BLaER1 (cell line): Measurements from ENCODE around the gene RHNO1.

Source experiments
- H3K27ac ChIP-seq: shearing (Covaris generic); formaldehyde crosslinking; 2 replicates; pipeline ENCODE4 v1.8.1; 2022
- H3K27me3 ChIP-seq: shearing (Covaris generic); formaldehyde crosslinking; 2 replicates; pipeline ENCODE4 v1.8.1; 2022
- H3K36me3 ChIP-seq: shearing (Covaris generic); formaldehyde crosslinking; 2 replicates; pipeline ENCODE4 v1.8.1; 2022
- H3K4me1 ChIP-seq: shearing (Covaris generic); formaldehyde crosslinking; 2 replicates; pipeline ENCODE4 v1.8.1; 2022
- H3K4me2 ChIP-seq: shearing (Covaris generic); formaldehyde crosslinking; 2 replicates; pipeline ENCODE4 v1.8.1; 2022
- H3K4me3 ChIP-seq: shearing (Covaris generic); formaldehyde crosslinking; 2 replicates; pipeline ENCODE4 v1.8.1; 2022
- H3K9ac ChIP-seq: shearing (Covaris generic); formaldehyde crosslinking; 2 replicates; pipeline ENCODE4 v1.8.1; 2022
- H3K9me3 ChIP-seq: shearing (Covaris generic); formaldehyde crosslinking; 2 replicates; pipeline ENCODE4 v1.8.1; 2022
- H4K20me1 ChIP-seq: shearing (Covaris generic); formaldehyde crosslinking; 2 replicates; pipeline ENCODE4 v1.8.1; 2022
- Cebpa-rat ChIP-seq: shearing (Covaris generic); IDR thresholded peaks from 2 replicates; pipeline ENCODE4 v1.8.1; 2022

Gene RHNO1

DNA sequence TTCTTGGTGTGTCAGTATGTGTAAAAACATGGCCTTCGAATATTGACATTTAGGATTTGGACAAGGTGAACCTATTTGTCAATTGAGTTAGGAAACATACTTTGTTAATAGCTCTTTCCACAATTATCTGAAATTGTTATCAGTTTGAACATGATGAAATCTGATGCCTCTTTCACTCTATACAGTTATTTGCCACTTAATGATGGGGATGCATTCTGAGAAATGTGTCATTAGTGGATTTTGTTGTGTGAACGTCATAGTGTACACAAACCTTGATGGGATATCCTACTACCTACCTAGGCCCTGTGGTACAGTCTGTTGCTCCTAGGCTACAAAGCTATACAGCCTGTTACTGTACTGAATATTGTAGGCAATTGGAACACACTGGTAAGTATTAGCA is 18.5 kb downstream of the RHNO1 start:
- H4K20me1 ChIP-seq = no peaks in the 10 kb centered on the region
- H3K4me2 ChIP-seq = no peak overlapping the region
- TF ChIP-seq Cebpa-rat = no peak
- H3K27ac ChIP-seq = no peak overlapping the region
- H3K36me3 ChIP-seq = no peaks in the 10 kb centered on the region
- no peak overlapping the region for H3K9ac ChIP-seq
- H3K27me3 ChIP-seq = no peaks in the 10 kb centered on the region
- no peaks in the 10 kb centered on the region for H3K9me3 ChIP-seq
- H3K4me3 ChIP-seq = no peak overlapping the region
- peaks cover 13% of the 10 kb centered on the region for H3K4me1 ChIP-seq

DNA sequence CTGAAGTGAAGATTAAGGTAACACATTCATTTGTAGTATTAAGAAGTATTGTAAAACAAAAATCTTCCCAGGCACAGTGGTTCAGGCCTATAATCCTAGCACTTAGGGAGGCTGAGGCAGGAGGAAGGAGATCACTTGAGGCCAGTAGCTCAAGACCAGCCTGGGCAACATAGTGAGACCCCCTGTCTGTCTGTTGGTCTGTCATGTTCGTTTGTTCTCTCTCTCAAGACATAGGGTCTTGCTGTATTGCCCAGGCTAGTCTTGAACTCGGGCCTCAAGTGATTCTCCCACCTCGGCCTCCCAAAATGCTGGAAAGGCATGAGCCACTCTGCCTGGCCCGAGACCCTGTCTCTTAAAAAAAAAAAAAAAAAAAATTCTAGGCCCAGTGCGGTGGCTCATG is 20.4 kb downstream of the RHNO1 start:
- Histone ChIP-seq H3K27ac (no peak overlapping the region), H3K36me3 (no peaks in the 10 kb centered on the region), H4K20me1 (no peaks in the 10 kb centered on the region; the same call in 1 of the 2 replicates), H3K27me3 (no peaks in the 10 kb centered on the region), H3K4me3 (no peak overlapping the region), H3K9ac (no peak overlapping the region), H3K4me1 (0 out of 2 replicates have a peak, but pooled peaks cover 1% of the 10 kb centered on the region), H3K4me2 (no peak overlapping the region), H3K9me3 (no peaks in the 10 kb centered on the region)
- no peak for TF ChIP-seq Cebpa-rat

DNA sequence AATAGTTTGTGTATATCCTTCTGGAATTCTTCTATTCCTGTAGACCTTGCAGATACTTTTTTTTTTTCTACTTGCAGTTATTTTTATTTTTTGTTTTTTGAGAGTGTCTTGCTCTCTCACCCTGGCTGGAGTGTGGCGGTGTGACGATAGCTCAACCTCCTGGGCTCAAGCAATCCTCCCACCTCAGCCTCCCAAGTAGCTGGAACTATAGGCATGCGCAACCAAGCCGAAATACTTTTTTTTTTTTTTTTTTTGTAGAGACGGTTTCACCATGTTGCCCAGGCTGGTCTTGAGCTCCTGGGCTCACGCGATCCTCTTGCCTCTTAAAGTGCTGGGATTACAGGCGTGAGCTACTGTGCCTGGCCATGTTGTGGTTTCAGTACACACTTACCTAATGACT is 23.6 kb downstream of the RHNO1 start:
- Histone ChIP-seq H4K20me1 (no peaks in the 10 kb centered on the region; the same call in 1 of the 2 replicates), H3K9me3 (no peaks in the 10 kb centered on the region), H3K9ac (no peak overlapping the region), H3K4me3 (no peak overlapping the region), H3K4me1 (peaks cover 11% of the 10 kb centered on the region), H3K27ac (no peak overlapping the region), H3K36me3 (no peaks in the 10 kb centered on the region), H3K27me3 (no peaks in the 10 kb centered on the region), H3K4me2 (no peak overlapping the region)
- no peak for TF ChIP-seq Cebpa-rat

DNA sequence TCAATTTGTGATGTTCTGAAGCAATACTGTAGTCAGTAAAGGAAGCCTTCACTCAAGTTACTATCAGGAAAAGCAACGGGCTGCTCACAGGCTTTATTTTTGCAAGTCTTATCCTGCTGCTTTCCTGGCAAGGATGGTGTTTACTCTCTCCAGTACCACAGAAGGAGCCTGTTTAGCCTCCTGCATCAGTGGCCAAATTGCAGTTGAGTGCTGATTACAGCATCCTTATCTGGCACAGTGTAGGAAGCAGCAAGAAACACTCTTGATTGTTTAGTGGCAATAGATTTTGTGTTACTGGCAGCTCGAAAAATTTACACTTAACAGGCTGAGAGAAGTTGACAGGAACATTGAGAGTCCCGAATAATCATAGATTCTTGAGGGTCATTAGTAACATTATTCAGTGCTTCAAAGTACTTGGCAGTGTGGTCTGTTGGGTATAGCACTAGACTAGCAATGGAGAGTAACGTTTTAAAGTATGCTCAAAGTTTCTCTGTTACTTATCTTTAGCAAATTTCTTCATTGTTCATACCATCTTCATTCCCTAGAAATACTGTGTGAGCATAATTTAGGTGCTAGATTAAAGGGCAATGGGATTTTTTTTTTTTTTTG is 25.4 kb downstream of the RHNO1 start:
- H3K4me3 ChIP-seq = no peak overlapping the region
- no peak overlapping the region for H3K27ac ChIP-seq
- H3K9me3 ChIP-seq = no peaks in the 10 kb centered on the region
- no peak for TF ChIP-seq Cebpa-rat
- no peaks in the 10 kb centered on the region for H3K36me3 ChIP-seq
- H3K27me3 ChIP-seq = no peaks in the 10 kb centered on the region
- no peak overlapping the region for H3K4me2 ChIP-seq
- no peak overlapping the region for H3K9ac ChIP-seq
- peaks cover 11% of the 10 kb centered on the region for H3K4me1 ChIP-seq
- no peaks in the 10 kb centered on the region; the same call in 1 of the 2 replicates for H4K20me1 ChIP-seq

DNA sequence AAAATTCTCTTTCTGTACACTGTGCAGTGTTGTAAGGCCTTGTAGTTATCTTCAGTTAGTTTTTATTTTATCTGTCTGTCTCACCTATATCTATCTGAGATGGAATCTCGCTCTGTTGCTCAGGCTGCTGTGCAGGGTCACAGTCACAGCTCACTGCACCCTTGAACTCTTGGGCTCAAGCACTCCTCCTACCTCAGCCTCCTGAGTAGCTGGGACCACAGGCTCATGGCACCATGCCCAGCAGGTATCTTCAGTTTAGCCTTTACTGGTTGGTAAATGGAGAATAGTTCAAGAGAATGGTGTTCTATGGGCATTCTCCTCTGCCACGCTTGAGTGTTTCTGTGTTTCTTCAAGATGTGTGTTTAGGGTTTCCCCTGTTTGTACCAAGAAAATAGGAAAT is 27.2 kb downstream of the RHNO1 start:
- no peaks in the 10 kb centered on the region for H3K27me3 ChIP-seq

DNA sequence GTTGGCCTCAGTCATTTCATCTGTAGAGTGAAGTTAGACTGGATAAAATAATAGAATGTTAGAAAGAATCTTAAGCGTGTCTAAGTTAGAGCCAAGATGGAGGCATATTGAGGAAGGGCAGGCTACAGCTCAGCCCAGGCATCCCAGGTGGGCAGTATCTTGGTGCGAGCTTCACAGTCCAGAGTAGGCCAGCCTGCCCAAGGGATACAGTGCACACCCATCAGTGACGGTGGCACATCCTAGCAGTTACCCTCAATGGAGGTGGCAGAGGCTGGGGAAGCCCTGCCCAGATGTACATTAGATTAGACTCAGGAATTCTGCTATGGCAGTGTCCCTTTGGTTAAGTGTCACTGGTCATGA is 35.2 kb downstream of the RHNO1 start:
- peaks cover 44% of the 10 kb centered on the region for H3K36me3 ChIP-seq
- H3K4me3 ChIP-seq = no peak overlapping the region
- H3K4me2 ChIP-seq = no peak overlapping the region
- 0 out of 2 replicates have a peak, but pooled peaks cover 5% of the 10 kb centered on the region for H4K20me1 ChIP-seq
- H3K9me3 ChIP-seq = no peaks in the 10 kb centered on the region
- H3K27ac ChIP-seq = no peak overlapping the region
- H3K9ac ChIP-seq = no peak overlapping the region
- H3K27me3 ChIP-seq = no peaks in the 10 kb centered on the region
- no peak for TF ChIP-seq Cebpa-rat
- no peaks in the 10 kb centered on the region for H3K4me1 ChIP-seq

More for the DNA sequence above, 27.2 kb downstream of the RHNO1 start:
- H3K9ac ChIP-seq = no peak overlapping the region
- no peak overlapping the region for H3K4me3 ChIP-seq
- no peaks in the 10 kb centered on the region for H3K9me3 ChIP-seq
- peak overlapping the region; percentile 33; the same call in 1 of the 2 replicates for H3K4me2 ChIP-seq
- peaks cover 5% of the 10 kb centered on the region; the same call in 1 of the 2 replicates for H4K20me1 ChIP-seq
- H3K4me1 ChIP-seq = peaks cover 11% of the 10 kb centered on the region
- no peaks in the 10 kb centered on the region for H3K36me3 ChIP-seq
- H3K27ac ChIP-seq = no peak overlapping the region
- no peak for TF ChIP-seq Cebpa-rat

DNA sequence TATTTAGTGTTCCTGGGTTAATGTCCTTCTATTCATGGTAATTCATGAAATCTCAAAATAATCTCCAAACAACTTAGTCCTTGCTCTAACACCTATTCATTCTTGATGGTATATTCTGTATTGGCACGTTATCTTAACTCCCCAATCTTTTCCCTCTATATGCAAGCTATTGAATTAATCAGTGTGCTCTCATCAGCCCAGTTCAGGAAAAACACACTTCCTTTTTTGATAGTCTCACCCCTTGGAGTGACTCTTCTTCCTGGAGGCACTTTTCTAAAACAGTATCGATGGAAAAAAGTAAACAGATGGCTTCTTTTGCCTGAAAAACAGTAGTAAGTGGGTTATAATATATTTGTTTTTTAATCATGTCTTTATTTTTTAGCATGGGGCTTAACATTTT is 42.2 kb downstream of the RHNO1 start:
- no peak overlapping the region for H3K4me2 ChIP-seq
- H3K27ac ChIP-seq = no peak overlapping the region
- peaks cover 12% of the 10 kb centered on the region for H3K4me1 ChIP-seq
- H3K4me3 ChIP-seq = no peak overlapping the region
- no peak for TF ChIP-seq Cebpa-rat
- no peak overlapping the region for H3K9ac ChIP-seq
- no peaks in the 10 kb centered on the region for H3K9me3 ChIP-seq
- H3K27me3 ChIP-seq = no peaks in the 10 kb centered on the region
- peaks cover 61% of the 10 kb centered on the region for H3K36me3 ChIP-seq
- no peaks in the 10 kb centered on the region for H4K20me1 ChIP-seq

DNA sequence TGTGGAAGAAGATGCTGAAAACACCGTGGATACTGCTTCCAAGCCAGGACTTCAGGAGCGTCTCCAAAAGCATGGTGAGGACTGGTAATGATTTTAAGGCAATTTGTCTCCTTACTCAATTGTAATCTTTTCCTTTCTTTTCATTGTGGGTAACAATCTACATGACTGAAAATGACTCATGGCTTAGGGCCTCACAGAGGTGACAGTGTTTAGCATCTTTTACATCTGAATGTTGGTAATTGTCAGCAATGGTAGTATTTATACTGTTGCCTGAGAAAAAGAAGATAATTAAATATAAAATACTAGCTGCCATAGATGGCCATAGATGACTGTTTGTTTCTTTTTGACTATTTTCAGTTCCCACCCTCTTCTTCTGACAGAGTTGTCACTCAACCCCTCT is 45.3 kb downstream of the RHNO1 start:
- no peak overlapping the region for H3K9ac ChIP-seq

DNA sequence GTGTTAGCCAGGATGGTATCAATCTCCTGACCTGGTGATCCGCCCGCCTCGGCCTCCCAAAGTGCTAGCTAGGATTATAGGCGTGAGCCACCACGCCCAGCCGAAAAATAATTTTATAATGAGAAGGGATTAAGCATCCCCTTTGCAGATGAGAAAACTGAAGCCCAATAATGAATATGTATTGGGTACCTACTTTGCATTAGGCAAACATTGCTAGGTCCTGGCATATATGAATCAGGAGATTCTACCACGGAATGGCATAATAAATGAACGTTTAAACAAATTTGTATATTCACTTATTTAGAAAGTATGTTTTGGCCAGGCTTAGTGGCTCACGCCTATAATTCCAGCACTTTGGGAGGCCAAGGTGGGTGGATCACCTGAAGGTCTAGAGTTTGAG is 46.0 kb downstream of the RHNO1 start:
- TF ChIP-seq Cebpa-rat = no peak
- H3K9me3 ChIP-seq = no peaks in the 10 kb centered on the region
- H3K4me3 ChIP-seq = no peak overlapping the region
- H3K36me3 ChIP-seq = peaks cover 75% of the 10 kb centered on the region
- H3K9ac ChIP-seq = no peak overlapping the region
- H3K27ac ChIP-seq = no peak overlapping the region
- no peak overlapping the region for H3K4me2 ChIP-seq
- H3K4me1 ChIP-seq = peaks cover 12% of the 10 kb centered on the region
- H3K27me3 ChIP-seq = no peaks in the 10 kb centered on the region
- no peaks in the 10 kb centered on the region for H4K20me1 ChIP-seq

More for the DNA sequence above, 45.3 kb downstream of the RHNO1 start:
- H3K4me3 ChIP-seq = no peak overlapping the region
- peaks cover 12% of the 10 kb centered on the region for H3K4me1 ChIP-seq
- H3K36me3 ChIP-seq = peaks cover 70% of the 10 kb centered on the region
- no peaks in the 10 kb centered on the region for H4K20me1 ChIP-seq
- TF ChIP-seq Cebpa-rat = no peak
- H3K4me2 ChIP-seq = no peak overlapping the region
- H3K27ac ChIP-seq = no peak overlapping the region
- H3K9me3 ChIP-seq = no peaks in the 10 kb centered on the region
- H3K27me3 ChIP-seq = no peaks in the 10 kb centered on the region

DNA sequence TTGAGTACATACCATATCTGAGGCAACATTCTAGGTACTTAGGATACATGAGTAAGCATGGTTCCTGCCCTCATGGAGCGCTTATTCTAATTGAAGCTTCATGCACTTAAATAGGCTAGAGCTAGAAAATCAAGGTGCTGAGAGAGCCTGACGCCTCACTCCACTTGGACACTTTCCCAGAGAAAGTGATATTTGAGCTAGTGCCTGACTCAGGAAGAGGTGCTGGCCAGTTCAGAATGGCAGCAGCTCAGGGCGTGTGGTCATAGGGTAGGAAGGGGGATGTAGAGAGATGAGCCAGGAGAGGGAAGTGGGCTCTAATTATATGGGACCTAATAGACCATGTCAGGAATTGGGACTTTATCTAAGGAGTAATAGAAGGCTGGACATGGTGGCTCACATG is 47.0 kb downstream of the RHNO1 start:
- Histone ChIP-seq H3K27ac (no peak overlapping the region), H3K9ac (no peak overlapping the region), H3K4me1 (peaks cover 12% of the 10 kb centered on the region), H3K4me3 (no peak overlapping the region), H4K20me1 (no peaks in the 10 kb centered on the region), H3K9me3 (no peaks in the 10 kb centered on the region), H3K4me2 (no peak overlapping the region), H3K27me3 (no peaks in the 10 kb centered on the region), H3K36me3 (peaks cover 71% of the 10 kb centered on the region)
- TF ChIP-seq Cebpa-rat = no peak
